MM.1S (cell line): ENCODE measurements around the gene NTN4.

Experiments used
- DNase-seq: peaks from one replicate; pipeline ENCODE4 v3.0.0-alpha.2; 2015
- H2AFZ ChIP-seq: fragments of 300-600 bp; sonication (generic); 2 replicates; pipeline ENCODE4 v1.6.0; 2016; ENCODE audit warnings: antibody characterized with exemption, low read length
- H3F3A ChIP-seq: fragments of 300-600 bp; sonication (generic); 2 replicates; pipeline ENCODE4 v1.6.1; 2016; ENCODE audit warnings: mild to moderate bottlenecking, antibody characterized with exemption, low read length, moderate library complexity, mixed read lengths; ENCODE audit not compliant: insufficient read depth
- H3K27ac ChIP-seq: fragments of 300-600 bp; sonication (generic); 2 replicates; pipeline ENCODE4 v1.5.1; 2016; ENCODE audit warnings: mild to moderate bottlenecking, low read length
- H3K27me3 ChIP-seq: fragments of 300-600 bp; sonication (generic); replicated peaks from 2 replicates; pipeline ENCODE4 v1.6.0; 2016; ENCODE audit warnings: low read length; ENCODE audit not compliant: insufficient read depth
- H3K36me3 ChIP-seq: fragments of 300-600 bp; sonication (generic); replicated peaks from 2 replicates; pipeline ENCODE4 v1.6.1; 2016; ENCODE audit warnings: mild to moderate bottlenecking, low read length, mixed read lengths; ENCODE audit not compliant: insufficient read depth
- H3K4me1 ChIP-seq: fragments of 300-600 bp; sonication (generic); 2 replicates; pipeline ENCODE4 v1.6.1; 2016; ENCODE audit warnings: low read length, mixed read lengths
- H3K4me2 ChIP-seq: fragments of 300-600 bp; sonication (generic); 2 replicates; pipeline ENCODE4 v1.6.0; 2016; ENCODE audit warnings: low read depth, low read length
- H3K4me3 ChIP-seq: fragments of 300-600 bp; sonication (generic); 2 replicates; pipeline ENCODE4 v1.5.1; 2016; ENCODE audit warnings: low read length, mixed read lengths
- H3K79me2 ChIP-seq: fragments of 300-600 bp; sonication (generic); 2 replicates; pipeline ENCODE4 v1.6.1; 2016; ENCODE audit warnings: mixed run types, low read length, mixed read lengths
- H3K9ac ChIP-seq: fragments of 300-600 bp; sonication (generic); 2 replicates; pipeline ENCODE4 v1.6.1; 2016; ENCODE audit warnings: low read length, mixed read lengths
- H3K9me2 ChIP-seq: fragments of 300-600 bp; sonication (generic); replicated peaks from 2 replicates; pipeline ENCODE4 v1.6.1; 2016; ENCODE audit warnings: mild to moderate bottlenecking, low read length, mixed read lengths; ENCODE audit not compliant: insufficient read depth
- H3K9me3 ChIP-seq: fragments of 300-600 bp; sonication (generic); replicated peaks from 2 replicates; pipeline ENCODE4 v1.6.1; 2016; ENCODE audit warnings: mild to moderate bottlenecking, low read length, mixed read lengths; ENCODE audit not compliant: insufficient read depth
- H4K20me1 ChIP-seq: fragments of 300-600 bp; sonication (generic); 2 replicates; pipeline ENCODE4 v1.6.1; 2016; ENCODE audit warnings: mild to moderate bottlenecking, low read length, moderate library complexity, mixed read lengths; ENCODE audit not compliant: insufficient read depth
- CTCF ChIP-seq: fragments of 300-600 bp; sonication (generic); IDR thresholded peaks from 2 replicates; pipeline ENCODE4 v1.5.1; 2016; ENCODE audit warnings: antibody characterized with exemption, low read length, mixed read lengths
- EZH2 ChIP-seq: fragments of 300-600 bp; sonication (generic); optimal IDR thresholded peaks from 2 replicates; pipeline ENCODE3; 2017; ENCODE audit warnings: low read depth, mild to moderate bottlenecking, antibody characterized with exemption, low read length, mixed read lengths
- EZH2phosphoT487 ChIP-seq: fragments of 300-600 bp; sonication (generic); IDR thresholded peaks from 2 replicates; pipeline ENCODE4 v1.6.1; 2018; ENCODE audit warnings: antibody characterized with exemption, low read length

The NTN4 gene

GRCh38 chr12:95803817-95804216 lies 13.3 kb upstream of the NTN4 start:
- no peak overlapping the region for H3K27ac ChIP-seq
- H3K9ac ChIP-seq: no peak overlapping the region
- no peaks in the 10 kb centered on the region for H3K9me2 ChIP-seq
- H2AFZ ChIP-seq: no peak overlapping the region
- no peak for TF ChIP-seq EZH2phosphoT487
- no peak for TF ChIP-seq CTCF
- no peak for TF ChIP-seq EZH2
- H3K36me3 ChIP-seq: no peaks in the 10 kb centered on the region
- no peak overlapping the region for H3K4me3 ChIP-seq
- no peak for DNase-seq
- no peaks in the 10 kb centered on the region for H3F3A ChIP-seq
- H3K9me3 ChIP-seq: no peaks in the 10 kb centered on the region
- no peaks in the 10 kb centered on the region for H3K27me3 ChIP-seq
- H4K20me1 ChIP-seq: no peaks in the 10 kb centered on the region
- no peak overlapping the region for H3K4me2 ChIP-seq
- H3K4me1 ChIP-seq: no peaks in the 10 kb centered on the region
- no peaks in the 10 kb centered on the region for H3K79me2 ChIP-seq

- Histone ChIP-seq H3K4me2 (no peak overlapping the region), H3K9me2 (no peaks in the 10 kb centered on the region), H3K9ac (no peak overlapping the region), H2AFZ (no peak overlapping the region), H3K79me2 (no peaks in the 10 kb centered on the region), H3K36me3 (no peaks in the 10 kb centered on the region), H3K9me3 (no peaks in the 10 kb centered on the region), H4K20me1 (no peaks in the 10 kb centered on the region), H3K4me3 (no peak overlapping the region), H3K4me1 (no peaks in the 10 kb centered on the region), H3K27me3 (no peaks in the 10 kb centered on the region), H3K27ac (no peak overlapping the region), H3F3A (no peaks in the 10 kb centered on the region)
- no peak for TF ChIP-seq EZH2phosphoT487
- no peak for TF ChIP-seq CTCF
- no peak for TF ChIP-seq EZH2
- DNase-seq: no peak
These were observed 12.1 kb upstream of the NTN4 start for GRCh38 chr12:95802482-95803270.

- H3F3A ChIP-seq: no peaks in the 10 kb centered on the region
- no peaks in the 10 kb centered on the region for H3K9me2 ChIP-seq
- H2AFZ ChIP-seq: no peak overlapping the region
- no peak for DNase-seq
- H3K4me3 ChIP-seq: no peak overlapping the region
- H3K4me1 ChIP-seq: peaks cover 6% of the 10 kb centered on the region; the same call in 1 of the 2 replicates
- TF ChIP-seq EZH2phosphoT487 (no peak), EZH2 (no peak), CTCF (no peak)
- H3K36me3 ChIP-seq: no peaks in the 10 kb centered on the region
- H3K27ac ChIP-seq: no peak overlapping the region
- H3K4me2 ChIP-seq: no peak overlapping the region
- H3K79me2 ChIP-seq: no peaks in the 10 kb centered on the region
- H3K27me3 ChIP-seq: peaks cover 11% of the 10 kb centered on the region
- no peak overlapping the region for H3K9ac ChIP-seq
- no peaks in the 10 kb centered on the region for H4K20me1 ChIP-seq
- no peaks in the 10 kb centered on the region for H3K9me3 ChIP-seq
These were observed 6.4 kb upstream of the NTN4 start for GRCh38 chr12:95796982-95797289.
